ENCODE data around the gene AKAP17A.

Gene AKAP17A

DNA sequence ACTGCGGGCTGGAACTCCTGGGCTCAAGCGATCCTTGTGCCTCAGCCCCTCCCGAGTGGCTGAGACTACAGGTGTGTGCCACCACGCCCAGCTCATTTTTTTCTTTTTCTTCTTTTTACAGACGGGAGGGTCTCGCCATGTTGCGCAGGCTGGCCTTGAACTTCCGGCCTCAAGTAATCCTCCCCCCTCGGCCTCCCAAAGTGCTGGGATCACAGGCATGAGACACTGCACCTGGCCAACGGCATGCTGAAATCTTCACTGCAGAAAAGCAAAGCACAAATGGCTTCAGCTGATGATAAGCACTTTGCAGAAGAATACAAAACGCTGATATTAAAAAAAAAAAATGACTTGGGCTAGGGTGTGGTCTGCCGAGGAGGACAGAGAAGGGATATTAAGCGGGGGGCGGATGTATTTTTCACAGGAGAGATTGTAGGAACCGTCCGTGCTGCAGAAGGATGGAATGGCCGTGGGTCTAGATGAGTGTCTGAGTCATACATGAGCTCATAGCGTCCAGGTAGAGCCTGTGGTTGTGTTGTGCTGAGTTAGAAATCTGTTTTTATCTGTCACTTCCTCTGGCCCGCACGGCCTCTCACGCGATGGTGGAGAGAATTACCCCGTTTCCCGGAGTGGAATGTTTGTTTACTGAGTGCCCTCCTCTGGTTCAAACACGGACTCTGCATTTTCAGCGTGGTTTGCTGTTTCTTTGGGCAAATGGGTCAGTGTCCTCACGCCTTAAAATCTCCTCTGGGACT, 8.5 kb upstream of the AKAP17A start:
- DNase-seq, result no peak

DNA sequence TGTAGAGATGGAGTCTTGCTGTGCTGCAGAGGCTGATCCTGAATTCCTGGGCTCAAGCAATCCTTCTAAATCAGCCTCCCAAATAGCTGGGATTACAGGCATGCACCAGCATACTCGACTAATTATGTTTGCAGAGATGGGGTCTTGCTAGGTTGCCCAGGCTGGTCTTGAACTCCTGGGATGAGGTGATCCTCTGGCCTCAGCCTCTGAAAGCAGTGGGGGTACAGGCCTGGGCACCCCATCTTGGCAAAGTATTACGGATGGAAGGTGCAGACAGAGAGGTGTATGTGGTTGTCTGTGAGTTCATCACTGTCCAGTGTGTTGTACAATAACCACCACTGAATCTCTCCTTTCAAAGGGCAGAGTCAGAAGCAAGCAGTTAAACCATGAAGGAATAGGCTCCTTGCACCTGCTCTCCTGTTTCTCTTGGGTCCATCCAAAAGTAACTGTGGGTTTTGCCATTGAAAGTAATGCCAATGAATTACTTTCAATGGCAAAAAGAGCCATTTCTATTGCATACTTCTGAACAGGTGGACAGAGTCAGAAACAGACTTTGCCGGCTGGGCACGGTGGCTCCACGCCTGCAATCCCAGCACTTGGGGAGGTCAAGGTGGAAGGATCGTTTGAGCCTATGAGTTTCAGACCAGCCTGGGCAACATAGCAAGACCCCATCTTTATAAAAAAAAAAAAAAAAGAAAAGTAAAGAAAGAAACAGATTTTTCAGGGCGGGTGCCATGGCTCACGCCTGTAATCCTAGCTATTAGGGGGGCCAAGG, 7.0 kb upstream of the AKAP17A start:
- DNase-seq, result no peak

DNA sequence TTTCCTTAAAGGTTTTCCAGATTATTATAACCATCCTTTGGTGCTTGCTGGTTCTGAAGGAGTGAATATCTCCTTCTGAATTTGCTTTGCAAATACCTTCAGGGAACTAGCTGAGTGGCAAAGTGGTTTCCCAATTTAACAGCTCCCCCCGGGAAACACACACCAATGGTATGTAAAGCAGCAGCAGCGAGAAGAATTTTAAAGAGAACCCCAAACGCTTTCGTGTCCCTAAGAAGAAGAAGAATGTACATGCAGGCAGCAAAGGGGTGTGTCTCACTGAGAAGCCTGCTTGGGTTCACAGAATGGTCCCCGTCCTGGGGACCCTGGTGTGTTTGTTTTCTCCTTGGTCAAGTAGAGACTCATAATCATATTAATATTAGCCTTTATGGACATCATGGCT, 4.2 kb upstream of the AKAP17A start:
- no peak for DNase-seq

DNA sequence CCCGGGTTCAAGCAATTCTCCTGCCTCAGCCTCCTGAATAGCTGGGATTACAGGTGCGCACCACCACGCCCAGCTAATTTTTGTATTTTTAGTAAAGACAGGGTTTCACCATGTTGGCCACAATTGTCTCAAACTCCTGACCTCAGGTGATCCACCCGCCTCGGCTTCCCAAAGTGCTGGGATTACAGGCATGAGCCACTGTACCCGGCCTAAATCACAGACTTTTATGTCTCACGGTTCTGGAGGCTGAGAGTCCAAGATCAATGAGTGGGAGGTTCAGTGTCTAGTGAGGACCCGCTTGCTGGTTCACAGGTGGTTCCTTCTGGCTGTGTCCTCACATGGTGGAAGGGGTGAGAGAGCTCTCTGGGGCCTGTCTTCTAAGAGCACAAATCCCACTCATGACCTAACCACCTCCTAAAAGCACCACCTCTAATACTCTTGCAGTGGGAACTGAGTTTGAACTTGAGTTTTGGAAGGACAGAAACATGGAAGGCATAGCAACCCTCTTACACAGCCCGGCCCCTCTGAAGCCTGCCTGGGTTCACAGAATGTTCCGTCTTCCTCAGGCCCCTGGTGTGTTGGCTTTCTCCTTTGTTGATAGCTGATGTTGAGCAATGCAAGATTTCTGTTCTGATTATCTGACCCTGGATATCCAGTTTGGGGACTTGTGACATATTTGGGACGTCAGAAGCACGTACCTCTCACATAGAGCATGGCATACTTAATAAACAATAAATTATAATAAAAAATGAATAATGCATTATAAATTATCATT, 1.9 kb upstream of the AKAP17A start:
- DNase-seq, result no peak

DNA sequence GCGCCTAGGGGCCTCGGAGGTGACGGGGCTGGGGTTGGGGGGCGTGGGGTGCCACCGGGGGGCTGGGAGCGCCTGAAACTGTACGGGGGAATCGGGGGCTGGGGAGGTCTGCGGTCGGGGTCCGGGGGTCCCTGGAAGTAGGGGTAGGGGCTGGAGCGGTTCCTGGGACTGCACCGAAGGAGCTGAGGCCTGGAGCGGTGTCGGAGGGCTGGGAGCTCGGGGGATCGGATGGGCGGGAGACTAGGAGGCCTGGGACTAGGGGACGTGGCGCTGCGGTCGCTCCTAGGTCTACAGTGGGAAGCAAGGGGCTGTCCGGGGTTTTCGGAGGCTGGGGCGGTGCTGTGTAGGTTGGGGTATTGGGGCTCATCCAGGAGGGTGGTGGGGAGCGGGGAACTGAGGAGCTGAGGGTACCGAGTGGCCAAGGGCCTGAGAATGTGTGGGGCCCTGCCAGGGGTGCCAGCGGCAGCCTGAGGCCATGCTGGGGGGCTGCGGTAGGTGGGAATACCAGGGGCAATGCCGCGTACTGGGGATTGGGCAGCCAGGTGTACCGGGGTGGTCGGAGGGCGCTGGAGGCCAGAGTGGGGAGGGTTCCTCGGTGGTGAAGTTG, 562 bp downstream of the AKAP17A start:
- DNase-seq, result no peak

DNA sequence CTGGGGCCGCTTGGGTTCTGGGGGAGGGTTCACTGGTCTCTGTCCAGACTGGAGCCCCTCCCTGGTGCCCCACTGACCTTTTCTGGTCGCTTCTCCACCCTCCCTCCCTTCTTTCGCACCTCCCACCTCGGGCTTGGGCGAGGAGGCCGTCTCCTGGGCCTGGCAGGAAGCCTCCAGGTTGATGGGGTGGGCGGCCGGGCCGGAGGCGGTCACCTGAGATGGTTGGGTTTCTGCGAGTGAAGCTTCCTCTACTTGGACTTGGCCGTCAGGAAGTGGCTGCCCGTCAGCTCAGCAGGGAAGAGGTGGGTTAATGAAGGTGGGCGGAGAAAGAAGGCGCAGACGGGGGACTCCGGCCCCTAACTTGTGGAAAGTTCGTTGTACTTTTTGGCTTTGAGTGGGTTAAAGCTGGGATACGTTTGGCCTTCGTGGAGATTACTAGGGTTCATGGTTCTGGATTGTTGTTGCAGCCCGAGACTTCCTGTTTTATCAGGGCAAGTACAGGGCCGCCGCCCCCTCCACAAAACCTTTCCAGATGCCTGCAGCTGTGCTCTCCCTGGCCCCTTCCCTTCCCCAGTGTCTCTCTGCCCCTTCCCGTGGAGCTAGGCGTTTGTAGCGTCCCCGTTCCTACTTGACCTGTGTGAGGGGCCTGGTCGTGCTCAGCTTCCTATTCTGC, 1.2 kb downstream of the AKAP17A start:
- no peak for DNase-seq

DNA sequence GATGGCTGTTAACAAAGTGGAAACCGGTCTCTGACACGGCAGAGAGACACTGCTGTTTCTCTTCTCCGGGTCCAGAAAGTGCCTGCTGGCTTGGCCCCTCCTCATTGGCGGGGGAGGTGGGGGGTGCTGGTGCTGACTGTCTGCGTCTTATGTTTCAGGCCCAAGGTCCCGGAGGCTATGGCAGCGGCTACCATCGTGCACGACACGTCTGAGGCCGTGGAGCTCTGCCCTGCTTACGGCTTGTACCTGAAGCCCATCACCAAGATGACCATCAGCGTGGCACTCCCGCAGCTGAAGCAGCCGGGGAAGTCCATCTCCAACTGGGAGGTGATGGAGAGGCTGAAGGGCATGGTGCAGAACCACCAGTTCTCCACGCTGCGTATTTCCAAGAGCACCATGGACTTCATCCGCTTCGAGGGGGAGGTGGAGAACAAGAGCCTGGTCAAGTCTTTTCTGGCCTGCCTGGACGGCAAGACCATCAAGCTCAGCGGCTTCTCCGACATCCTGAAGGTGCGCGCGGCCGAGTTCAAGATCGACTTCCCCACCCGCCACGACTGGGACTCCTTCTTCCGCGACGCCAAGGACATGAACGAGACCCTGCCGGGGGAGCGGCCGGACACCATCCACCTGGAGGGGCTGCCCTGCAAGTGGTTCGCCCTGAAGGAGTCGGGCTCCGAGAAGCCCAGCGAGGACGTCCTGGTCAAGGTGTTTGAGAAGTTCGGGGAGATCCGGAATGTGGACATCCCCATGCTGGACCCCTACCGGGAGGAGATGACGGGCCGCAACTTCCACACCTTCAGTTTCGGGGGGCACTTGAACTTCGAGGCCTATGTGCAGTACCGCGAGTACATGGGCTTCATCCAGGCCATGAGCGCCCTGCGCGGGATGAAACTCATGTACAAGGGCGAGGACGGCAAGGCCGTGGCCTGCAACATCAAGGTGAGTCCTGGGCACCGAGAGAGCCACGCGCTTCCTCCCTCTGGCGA, 2.2 kb downstream of the AKAP17A start:
- no peak for DNase-seq

DNA sequence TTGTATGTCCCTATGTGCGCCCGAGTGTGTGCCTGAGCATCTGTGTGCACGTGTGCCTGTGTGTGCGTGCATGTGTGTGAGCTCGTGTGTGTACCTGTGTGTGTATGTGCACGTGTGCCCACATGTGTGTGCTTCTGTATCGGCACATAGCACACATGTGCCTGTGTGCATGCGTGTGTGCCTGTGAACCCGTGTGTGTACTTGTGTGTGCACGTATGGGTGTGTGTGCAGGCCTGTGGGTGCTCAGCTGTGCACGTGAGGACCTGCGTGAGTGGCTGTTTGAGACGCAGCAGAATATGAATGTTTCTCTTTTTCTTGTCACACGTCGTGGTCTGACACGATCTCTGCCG, 4.3 kb downstream of the AKAP17A start:
- DNase-seq, result no peak

DNA sequence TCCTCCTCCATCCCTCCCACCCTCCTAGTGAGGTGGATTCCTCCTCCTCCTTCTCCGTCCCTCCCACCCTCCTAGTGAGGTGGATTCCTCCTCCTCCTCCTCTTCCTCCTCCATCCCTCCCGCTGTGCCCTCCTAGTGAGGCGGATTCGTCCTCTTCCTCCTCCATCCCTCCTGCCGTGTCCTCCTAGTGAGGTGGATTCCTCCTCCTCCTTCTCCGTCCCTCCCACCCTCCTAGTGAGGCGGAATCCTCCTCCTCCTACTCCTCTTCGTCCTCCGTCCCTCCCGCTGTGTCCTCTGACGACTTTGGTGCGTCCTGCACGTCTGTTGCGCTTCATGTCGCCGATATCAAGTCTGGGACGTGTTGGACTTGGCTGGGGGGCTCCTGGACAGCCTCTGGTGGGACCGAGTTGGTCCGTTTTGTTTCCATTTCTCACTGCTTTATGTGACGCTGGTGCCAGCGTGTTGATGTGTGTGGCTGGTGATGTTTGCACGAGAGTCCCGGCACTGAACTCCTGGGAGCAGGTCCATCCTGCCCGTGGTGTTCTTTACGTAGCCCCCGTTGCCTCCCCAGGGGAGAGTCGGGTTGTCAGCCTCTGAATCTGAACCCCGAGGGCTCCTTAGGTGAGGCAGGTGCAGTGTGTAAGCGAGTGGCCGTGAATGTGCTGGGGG, 5.4 kb downstream of the AKAP17A start:
- no peak for DNase-seq

DNA sequence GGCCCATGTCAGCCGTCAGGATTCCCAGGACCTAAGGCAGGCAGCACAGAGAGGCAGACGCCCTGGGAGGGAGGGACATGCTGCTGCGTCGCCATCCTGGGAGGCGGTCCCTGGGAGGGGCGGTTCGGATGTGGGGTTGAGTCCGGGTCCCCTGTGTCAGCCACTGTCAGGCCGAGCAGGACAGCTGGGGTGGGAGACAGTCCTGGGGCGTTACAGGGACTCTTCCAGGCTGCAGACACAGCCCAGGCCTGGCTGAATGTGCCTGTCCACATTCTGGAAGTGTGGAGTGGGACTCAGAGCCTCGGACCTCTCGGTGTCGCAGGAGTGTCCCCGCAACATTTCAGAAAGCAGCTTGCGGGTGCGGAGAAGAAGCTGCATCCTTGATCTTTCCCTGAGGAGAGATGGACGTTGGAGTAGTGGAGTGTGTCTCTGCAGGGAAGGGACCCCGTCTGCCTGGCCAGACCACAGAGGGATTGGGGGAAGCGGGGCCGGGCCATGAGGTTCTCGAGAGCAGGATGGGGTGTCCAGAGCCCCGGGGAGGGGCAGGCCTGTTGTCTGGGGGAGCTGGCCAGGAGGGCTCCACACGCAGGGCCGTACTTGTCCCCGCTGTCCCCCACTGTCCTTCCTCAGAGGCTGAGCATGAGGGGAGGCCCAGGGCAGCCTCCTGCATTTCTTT, 6.1 kb downstream of the AKAP17A start:
- no peak for DNase-seq

DNA sequence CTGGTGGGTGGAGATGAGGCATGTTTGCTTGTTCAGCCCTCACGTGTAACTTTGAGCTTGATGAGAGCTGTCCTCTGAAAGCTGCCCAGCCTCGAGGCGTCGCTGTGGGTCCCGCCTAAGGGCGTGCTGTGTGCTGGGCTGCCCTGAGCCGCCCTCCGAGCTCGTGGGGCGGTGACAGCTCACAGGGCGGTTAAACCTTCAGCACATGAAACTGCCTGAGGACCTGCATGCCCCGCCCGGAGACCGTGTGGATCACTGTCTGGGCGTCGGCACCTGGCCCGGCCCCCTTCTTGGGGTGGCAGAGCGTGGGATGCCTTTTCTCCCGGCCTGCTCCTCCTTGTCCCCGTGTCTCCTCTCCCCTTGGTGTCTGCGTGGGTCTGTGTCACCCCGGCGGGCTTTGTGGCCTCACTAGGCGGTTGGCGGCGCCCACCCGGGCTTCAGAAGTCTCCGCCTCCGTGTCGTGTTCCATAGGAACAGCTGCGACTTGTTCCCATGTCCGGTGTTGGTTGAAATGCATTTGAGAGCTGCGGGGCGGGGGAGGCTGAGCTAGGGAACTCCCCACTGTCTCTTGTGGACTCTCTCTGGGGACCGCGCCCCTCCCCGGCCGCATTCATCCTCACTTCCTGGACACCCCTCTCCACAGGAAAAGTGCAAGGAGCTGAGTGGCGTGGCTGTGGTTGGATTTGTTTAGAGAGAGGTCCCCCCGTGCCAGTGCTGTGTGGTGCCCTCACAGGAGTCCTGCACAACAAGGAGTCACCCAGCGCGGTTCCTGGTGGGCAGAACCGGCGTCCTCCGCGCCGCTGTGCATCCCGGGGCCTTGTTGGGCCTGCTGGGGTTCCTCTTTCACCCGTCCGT, 6.8 kb downstream of the AKAP17A start:
- no peak for DNase-seq

DNA sequence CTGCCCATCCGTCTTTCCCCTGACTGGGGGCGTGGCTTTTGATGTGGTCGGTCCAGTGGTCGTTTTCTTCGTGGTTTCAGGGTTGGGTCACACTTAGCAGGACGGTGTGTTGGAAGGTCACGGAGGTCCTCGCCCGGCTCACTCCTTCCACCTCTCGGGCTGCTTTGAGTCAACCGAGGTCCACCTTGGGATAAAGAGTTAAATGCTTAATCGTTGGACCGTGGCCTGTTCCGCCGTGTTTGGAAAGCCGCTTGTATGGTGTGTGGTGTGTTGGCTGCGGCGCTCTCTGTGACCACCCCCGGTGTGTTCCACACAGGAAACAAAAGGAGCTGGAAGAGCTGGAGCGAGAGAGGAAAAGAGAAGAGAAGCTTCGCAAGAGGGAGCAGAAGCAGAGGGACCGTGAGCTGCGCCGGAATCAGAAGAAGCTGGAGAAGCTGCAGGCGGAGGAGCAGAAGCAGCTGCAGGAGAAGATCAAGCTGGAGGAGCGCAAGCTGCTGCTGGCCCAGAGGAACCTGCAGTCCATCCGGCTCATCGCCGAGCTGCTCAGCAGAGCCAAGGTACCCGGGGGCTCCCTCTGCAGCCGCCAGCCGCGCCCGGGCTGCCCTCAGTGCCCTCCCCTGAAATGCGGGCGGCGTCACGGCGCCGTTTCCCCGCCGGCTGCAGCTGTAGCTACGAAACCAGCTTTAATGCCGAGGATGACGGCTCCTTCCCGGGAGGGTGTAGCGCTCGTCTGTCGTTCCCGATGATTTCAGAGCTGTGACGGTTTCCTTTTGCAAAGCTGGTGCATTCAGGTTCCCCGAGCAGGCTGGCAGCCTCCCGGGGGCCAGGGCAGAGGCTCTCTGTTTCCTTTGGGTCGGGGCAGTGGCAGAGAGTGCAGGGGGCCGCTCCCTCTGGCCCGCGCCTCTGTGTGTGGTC, 7.7 kb downstream of the AKAP17A start:
- no peak for DNase-seq

DNA sequence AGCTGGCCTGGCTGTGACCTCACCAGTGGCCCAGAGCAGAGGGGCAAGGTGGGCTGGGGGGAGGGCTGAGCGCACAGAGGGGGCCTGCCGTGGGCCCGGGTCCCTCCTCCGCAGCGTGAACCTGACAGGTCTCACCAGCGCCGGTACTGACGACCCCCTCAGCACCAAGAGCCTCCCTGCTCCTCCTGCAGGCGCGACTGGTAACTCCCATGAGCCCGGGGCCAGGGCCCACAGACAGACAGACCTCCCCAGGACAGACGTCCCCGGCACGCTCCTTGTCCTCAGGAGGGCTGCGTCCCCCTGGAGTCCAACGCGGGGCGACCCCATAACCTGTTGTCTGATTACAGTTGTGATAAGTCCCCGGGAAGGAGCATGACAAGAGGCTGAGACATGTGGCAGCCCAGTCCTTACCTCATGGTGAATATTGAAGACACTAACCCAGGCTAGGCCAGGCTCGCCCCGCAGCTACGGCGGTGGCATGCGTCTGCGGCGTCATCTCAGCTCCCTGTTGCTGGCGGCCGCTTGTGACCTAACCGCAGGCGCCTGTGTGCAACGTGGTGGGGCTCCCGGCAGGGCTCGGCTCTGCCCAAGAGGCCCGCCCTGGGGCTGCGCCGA, 8.5 kb downstream of the AKAP17A start:
- DNase-seq, result no peak

DNA sequence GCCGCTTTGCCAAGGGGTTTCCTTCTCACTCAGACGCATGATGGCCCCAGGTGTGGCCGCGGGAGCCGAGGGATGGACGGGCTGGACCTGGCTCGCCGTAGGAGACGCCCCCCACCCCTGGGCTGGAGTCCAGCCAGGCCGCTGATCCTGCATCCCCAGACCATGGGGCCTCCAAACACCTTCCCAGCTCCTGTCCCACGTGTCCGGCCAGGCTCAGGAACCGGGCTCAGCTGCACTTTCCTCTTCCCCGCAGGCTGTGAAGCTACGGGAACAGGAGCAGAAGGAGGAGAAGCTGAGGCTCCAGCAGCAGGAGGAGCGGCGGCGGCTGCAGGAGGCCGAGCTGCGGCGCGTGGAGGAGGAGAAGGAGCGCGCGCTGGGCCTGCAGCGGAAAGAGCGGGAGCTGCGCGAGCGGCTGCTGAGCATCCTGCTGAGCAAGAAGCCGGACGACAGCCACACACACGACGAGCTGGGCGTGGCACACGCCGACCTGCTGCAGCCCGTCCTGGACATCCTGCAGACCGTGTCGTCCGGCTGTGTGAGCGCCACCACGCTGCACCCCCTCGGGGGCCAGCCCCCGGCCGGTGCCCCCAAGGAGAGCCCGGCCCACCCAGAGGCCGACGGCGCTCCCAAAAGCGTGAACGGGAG, 9.1 kb downstream of the AKAP17A start:
- no peak for DNase-seq

DNA sequence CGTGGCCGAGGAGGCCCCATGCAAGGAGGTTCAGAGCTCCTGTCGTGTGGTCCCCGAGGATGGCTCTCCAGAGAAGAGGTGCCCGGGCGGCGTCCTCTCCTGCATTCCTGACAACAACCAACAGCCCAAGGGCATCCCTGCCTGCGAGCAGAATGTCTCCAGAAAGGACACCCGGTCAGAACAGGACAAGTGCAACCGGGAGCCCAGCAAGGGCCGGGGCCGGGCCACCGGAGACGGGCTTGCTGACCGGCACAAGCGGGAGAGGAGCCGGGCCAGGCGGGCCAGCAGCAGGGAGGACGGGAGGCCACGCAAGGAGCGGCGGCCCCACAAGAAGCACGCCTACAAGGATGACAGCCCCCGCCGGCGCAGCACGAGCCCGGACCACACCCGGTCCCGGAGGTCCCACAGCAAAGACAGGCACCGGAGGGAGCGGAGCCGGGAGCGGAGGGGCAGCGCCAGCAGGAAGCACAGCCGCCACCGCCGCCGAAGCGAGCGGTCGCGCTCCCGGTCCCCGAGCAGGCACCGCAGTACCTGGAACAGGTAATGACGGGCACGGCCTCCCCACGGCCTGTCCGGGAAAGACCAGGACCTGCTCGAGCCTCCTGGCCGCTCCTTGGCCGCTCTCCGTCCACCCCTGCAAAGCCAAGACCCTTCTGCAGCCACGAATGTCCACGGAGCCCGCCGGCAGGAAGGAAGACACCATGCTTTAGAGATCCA, 9.8 kb downstream of the AKAP17A start:
- DNase-seq, result no peak

DNA sequence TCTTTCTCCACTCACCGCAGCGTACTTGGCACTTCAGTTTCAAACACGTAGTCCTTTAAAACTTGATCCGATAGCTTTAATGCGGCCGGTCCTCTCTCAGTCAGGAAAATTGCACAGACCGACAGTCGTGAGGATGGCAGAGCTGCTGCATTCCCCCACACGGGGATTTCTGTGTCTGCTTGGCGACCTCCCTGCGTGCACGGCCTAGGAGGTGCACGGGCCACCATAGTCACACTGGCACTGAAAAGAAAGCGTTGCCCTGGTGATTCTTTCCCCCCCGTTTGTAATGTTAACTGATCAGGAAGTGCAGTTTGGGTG, 10.3 kb downstream of the AKAP17A start:
- DNase-seq, result no peak

DNA sequence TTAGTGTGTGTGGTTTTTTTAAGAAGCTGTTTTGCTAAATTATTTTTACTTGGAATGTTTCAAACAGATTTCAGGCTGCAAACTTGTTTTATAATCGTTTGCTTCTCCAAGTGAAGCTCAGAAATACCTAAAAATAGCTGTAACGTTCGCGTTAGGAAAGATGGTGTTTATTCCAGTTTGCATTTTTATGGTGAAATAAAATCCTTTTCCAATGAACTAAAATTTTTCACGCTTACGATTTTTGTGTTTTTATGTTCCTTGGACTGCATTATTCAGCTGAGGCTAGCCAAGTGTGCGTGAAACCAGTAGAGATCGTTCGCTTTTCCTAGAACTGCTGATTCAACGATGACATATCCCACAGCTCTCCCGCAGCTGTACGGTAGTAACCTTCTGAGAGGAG, 10.9 kb downstream of the AKAP17A start:
- no peak for DNase-seq

Data from cortex of kidney (tissue), 1 donor.